C4-2B (cell line): Measurements from ENCODE around the gene PTPN11.

Source experiments
- H3K27ac ChIP-seq: fragments of 450-650 bp; 2 replicates; pipeline ENCODE4 v1.5.1; 2017
- ZFX ChIP-seq: fragments of 450-650 bp; IDR thresholded peaks from 2 replicates; pipeline ENCODE4 v1.6.1; 2017
- TF ChIP-seq, protein P1 (sequence below): fragments of 450-650 bp; conservative IDR thresholded peaks from 2 replicates; pipeline ENCODE4 v1.5.1; 2017; ENCODE audit warnings: mild to moderate bottlenecking

PTPN11 gene

DNA sequence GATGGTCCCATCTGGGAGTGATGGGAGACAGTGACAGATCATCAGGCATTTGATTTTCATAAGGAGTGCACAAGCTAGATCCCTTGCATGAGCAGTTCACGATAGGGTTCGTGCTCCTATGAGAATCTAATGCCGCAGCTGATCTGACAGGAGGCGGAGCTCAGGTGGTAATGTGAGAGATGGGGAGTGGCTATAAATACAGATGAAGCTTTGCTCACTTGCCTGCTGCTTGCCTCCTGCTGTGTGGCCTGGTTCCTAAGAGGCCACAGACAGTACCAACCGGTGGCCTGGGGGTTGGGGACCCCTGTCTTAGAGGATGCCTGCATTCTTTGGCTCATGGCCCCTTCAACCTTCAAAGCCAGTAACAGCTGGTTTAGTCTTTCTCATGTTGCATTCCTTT lies 130.3 kb downstream of the PTPN11 start:
- no peak overlapping the region for H3K27ac ChIP-seq
- no peak for TF ChIP-seq ZFX
- TF ChIP-seq, protein P1, sequence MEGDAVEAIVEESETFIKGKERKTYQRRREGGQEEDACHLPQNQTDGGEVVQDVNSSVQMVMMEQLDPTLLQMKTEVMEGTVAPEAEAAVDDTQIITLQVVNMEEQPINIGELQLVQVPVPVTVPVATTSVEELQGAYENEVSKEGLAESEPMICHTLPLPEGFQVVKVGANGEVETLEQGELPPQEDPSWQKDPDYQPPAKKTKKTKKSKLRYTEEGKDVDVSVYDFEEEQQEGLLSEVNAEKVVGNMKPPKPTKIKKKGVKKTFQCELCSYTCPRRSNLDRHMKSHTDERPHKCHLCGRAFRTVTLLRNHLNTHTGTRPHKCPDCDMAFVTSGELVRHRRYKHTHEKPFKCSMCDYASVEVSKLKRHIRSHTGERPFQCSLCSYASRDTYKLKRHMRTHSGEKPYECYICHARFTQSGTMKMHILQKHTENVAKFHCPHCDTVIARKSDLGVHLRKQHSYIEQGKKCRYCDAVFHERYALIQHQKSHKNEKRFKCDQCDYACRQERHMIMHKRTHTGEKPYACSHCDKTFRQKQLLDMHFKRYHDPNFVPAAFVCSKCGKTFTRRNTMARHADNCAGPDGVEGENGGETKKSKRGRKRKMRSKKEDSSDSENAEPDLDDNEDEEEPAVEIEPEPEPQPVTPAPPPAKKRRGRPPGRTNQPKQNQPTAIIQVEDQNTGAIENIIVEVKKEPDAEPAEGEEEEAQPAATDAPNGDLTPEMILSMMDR = no peak

DNA sequence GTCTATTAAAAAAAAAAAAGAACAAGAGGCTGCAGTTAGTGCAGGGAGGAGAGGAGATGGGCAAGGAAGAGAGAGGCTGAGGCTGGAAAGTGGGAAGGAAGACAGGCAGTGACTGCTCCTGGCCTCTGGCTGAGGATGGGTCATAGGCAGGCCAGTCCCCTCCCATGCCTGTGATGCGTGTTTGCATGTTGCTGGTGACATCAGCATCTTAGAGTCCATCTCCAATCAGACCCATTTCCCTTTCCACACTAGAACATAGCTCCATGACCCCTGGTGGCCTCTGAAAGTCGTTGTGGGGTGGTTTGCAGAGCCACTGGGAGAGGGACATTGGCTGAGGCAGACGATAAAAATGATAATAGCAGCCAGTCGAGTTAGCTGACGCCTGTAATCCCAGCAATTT lies 132.9 kb downstream of the PTPN11 start:
- no peak for TF ChIP-seq ZFX
- TF ChIP-seq, protein P1 = no peak
- H3K27ac ChIP-seq = no peak overlapping the region

GRCh38 chr12:112555621-112556233 lies 137.0 kb downstream of the PTPN11 start:
- H3K27ac ChIP-seq = no peak overlapping the region
- no peak for TF ChIP-seq ZFX
- TF ChIP-seq, protein P1 = peak; percentile 38

DNA sequence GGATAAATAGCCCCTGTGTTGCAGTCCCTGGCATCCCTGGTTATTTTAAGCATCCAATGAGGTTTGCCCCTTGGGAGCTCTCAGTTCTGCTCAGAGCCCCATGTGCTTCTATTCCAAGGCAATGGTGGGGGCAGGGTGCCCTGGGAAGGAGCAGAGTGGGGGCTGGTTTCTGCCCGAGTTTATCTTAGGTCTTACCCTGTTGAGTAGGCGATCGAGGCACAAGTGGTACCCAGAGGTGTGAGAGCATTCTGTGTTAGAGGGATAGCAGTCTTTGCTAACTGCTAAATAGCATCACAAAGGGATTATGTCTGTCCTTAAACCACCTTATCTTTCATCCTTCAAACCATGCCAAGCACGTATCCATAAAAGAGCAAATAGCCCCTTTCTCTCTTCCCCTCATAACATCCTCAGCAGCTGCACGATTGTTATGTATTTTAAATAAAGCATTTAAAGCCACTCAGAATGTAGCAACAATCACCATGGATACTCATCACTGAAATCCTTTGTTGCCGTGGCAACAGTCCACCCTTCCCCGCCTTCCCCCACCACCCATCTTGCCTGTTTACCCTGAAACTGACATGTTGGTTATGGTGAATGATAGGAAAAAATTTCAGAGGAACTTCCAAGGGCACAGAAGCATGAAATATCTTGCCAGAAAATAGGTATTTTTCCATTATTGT lies 139.3 kb downstream of the PTPN11 start:
- no peak for TF ChIP-seq ZFX
- TF ChIP-seq, protein P1 = no peak
- H3K27ac ChIP-seq = no peak overlapping the region
